HEK293 (cell line): ENCODE results near the gene TBC1D5.
"Not testable (repeated sequence)": the region's sequence is repeated elsewhere in the genome, so short reads cannot be mapped to it uniquely, and the experiment has no call there.

Experiments used
- CTCF ChIA-PET: fragments of 350-600 bp; formaldehyde crosslinking; extraction: SDS; loops from one replicate; lab custom pipeline; 2021; ENCODE audit warnings: antibody characterized with exemption; lab: Yijun Ruan, JAX
- POLR2A ChIA-PET: fragments of 300-600 bp; formaldehyde crosslinking; extraction: SDS; loops from one replicate; lab custom pipeline; 2020; ENCODE audit warnings: antibody characterized with exemption, inconsistent platforms; lab: Yijun Ruan, JAX
- H3K27ac ChIP-seq: fragments of 200-500 bp; sonication (Bioruptor generic); 2 replicates; pipeline ENCODE4 v1.5.1; 2014; ENCODE audit warnings: low read depth, low read length, control low read depth, inconsistent platforms; ENCODE audit errors: extremely low read depth
- H3K36me3 ChIP-seq, 2 experiments: fragments of 200-500 bp in 1 of 2; sonication (Bioruptor generic) in 1 of 2; 1 replicate in 1 of 2; 2 replicates in 1 of 2; pipeline ENCODE4 v1.5.1; 2014 to 2017; ENCODE audit warnings: inconsistent platforms in 2 of 2, low read length in 2 of 2; ENCODE audit not compliant: control insufficient read depth in 2 of 2, insufficient read depth in 1 of 2
- H3K4me1 ChIP-seq: fragments of 200-500 bp; sonication (Bioruptor generic); 2 replicates; pipeline ENCODE4 v1.5.1; 2014; ENCODE audit warnings: mild to moderate bottlenecking, low read length, inconsistent platforms; ENCODE audit not compliant: control insufficient read depth, insufficient read depth
- H3K4me3 ChIP-seq: 2 replicates; pipeline ENCODE4 v1.5.1; 2011; ENCODE audit warnings: low read depth, mild to moderate bottlenecking, control low read depth, low read length, moderate library complexity
- H3K9me3 ChIP-seq: fragments of 200-500 bp; sonication (Bioruptor generic); 2 replicates; pipeline ENCODE4 v1.5.1; 2014; ENCODE audit warnings: low read depth, low read length, inconsistent platforms; ENCODE audit not compliant: control insufficient read depth, insufficient read depth
- ATF2 ChIP-seq: fragments of 450-650 bp; formaldehyde crosslinking; IDR thresholded peaks from 2 replicates; pipeline ENCODE4 v1.5.1; 2016; ENCODE audit warnings: missing biosample characterization, missing genetic modification characterization, low read depth
- GLI4 ChIP-seq: fragments of 450-650 bp; formaldehyde crosslinking; IDR thresholded peaks from 2 replicates; pipeline ENCODE4 v1.5.1; 2016; ENCODE audit warnings: missing biosample characterization, missing genetic modification characterization
- KLF1 ChIP-seq: fragments of 450-650 bp; formaldehyde crosslinking; IDR thresholded peaks from 2 replicates; pipeline ENCODE4 v1.5.1; 2016; ENCODE audit warnings: missing biosample characterization, missing genetic modification characterization
- KLF9 ChIP-seq: fragments of 450-650 bp; formaldehyde crosslinking; IDR thresholded peaks from 2 replicates; pipeline ENCODE4 v1.5.1; 2016; ENCODE audit warnings: missing biosample characterization, missing genetic modification characterization, low read depth
- MZF1 ChIP-seq: fragments of 450-650 bp; formaldehyde crosslinking; IDR thresholded peaks from 2 replicates; pipeline ENCODE4 v1.5.1; 2017; ENCODE audit warnings: missing biosample characterization, missing genetic modification characterization, borderline replicate concordance
- ZBTB44 ChIP-seq: fragments of 450-650 bp; IDR thresholded peaks from 2 replicates; pipeline ENCODE4 v1.5.1; 2018; ENCODE audit warnings: missing biosample characterization, mild to moderate bottlenecking, missing genetic modification characterization
- ZNF133 ChIP-seq: fragments of 450-650 bp; formaldehyde crosslinking; IDR thresholded peaks from 2 replicates; pipeline ENCODE4 v1.5.1; 2016; ENCODE audit warnings: missing biosample characterization, missing genetic modification characterization
- ZNF146 ChIP-seq: fragments of 450-650 bp; formaldehyde crosslinking; IDR thresholded peaks from 2 replicates; pipeline ENCODE4 v1.5.1; 2016; ENCODE audit warnings: missing biosample characterization, missing genetic modification characterization
- ZNF174 ChIP-seq: fragments of 450-650 bp; formaldehyde crosslinking; IDR thresholded peaks from 2 replicates; pipeline ENCODE4 v1.5.0; 2017; ENCODE audit warnings: missing biosample characterization, mild to moderate bottlenecking, missing genetic modification characterization
- ZNF2 ChIP-seq: fragments of 450-650 bp; formaldehyde crosslinking; IDR thresholded peaks from 2 replicates; pipeline ENCODE4 v1.5.1; 2016; ENCODE audit warnings: missing biosample characterization, missing genetic modification characterization
- ZNF24 ChIP-seq: fragments of 450-650 bp; formaldehyde crosslinking; IDR thresholded peaks from 2 replicates; pipeline ENCODE4 v1.5.1; 2016; ENCODE audit warnings: missing biosample characterization, missing genetic modification characterization
- ZNF416 ChIP-seq: fragments of 450-650 bp; formaldehyde crosslinking; IDR thresholded peaks from 2 replicates; pipeline ENCODE4 v1.5.1; 2016; ENCODE audit warnings: missing biosample characterization, missing genetic modification characterization
- ZNF530 ChIP-seq: fragments of 450-650 bp; formaldehyde crosslinking; IDR thresholded peaks from 2 replicates; pipeline ENCODE4 v1.5.1; 2016; ENCODE audit warnings: low read depth, missing biosample characterization, missing genetic modification characterization
- ZNF561 ChIP-seq: fragments of 450-650 bp; IDR thresholded peaks from 2 replicates; pipeline ENCODE4 v1.5.1; 2018; ENCODE audit warnings: missing biosample characterization, missing genetic modification characterization, borderline replicate concordance
- ZNF610 ChIP-seq: fragments of 450-650 bp; formaldehyde crosslinking; IDR thresholded peaks from 2 replicates; pipeline ENCODE4 v1.5.1; 2016; ENCODE audit warnings: missing biosample characterization, missing genetic modification characterization, borderline replicate concordance
- ZNF629 ChIP-seq: fragments of 450-650 bp; formaldehyde crosslinking; IDR thresholded peaks from 2 replicates; pipeline ENCODE4 v1.5.1; 2017; ENCODE audit warnings: missing biosample characterization, missing genetic modification characterization
- ZNF677 ChIP-seq: fragments of 450-650 bp; IDR thresholded peaks from 2 replicates; pipeline ENCODE4 v1.5.0; 2018; ENCODE audit warnings: missing biosample characterization, mild to moderate bottlenecking, missing genetic modification characterization, moderate library complexity
- ZNF704 ChIP-seq: fragments of 450-650 bp; formaldehyde crosslinking; IDR thresholded peaks from 2 replicates; pipeline ENCODE4 v1.5.1; 2016; ENCODE audit warnings: missing biosample characterization, missing genetic modification characterization
- ZNF747 ChIP-seq: fragments of 450-650 bp; formaldehyde crosslinking; IDR thresholded peaks from 2 replicates; pipeline ENCODE4 v1.5.1; 2016; ENCODE audit warnings: missing biosample characterization, missing genetic modification characterization
- ZNF791 ChIP-seq: fragments of 450-650 bp; formaldehyde crosslinking; IDR thresholded peaks from 2 replicates; pipeline ENCODE4 v1.5.1; 2016; ENCODE audit warnings: missing biosample characterization, missing genetic modification characterization
- ZSCAN30 ChIP-seq: fragments of 450-650 bp; IDR thresholded peaks from 2 replicates; pipeline ENCODE4 v1.5.1; 2018; ENCODE audit warnings: missing biosample characterization, mild to moderate bottlenecking, missing genetic modification characterization, moderate library complexity
- TF ChIP-seq, protein P1 (sequence below): IDR thresholded peaks from 2 replicates; pipeline ENCODE4 v1.6.1; 2011; ENCODE audit warnings: mild to moderate bottlenecking, low read depth, low read length, borderline replicate concordance

TBC1D5 gene

GRCh38 chr3:17726313-17726712 is 16.1 kb downstream of the TBC1D5 start:
- peaks cover 4% of the 10 kb centered on the region; the same call in 1 of the 2 replicates for H3K4me1 ChIP-seq
- TF ChIP-seq ZNF530 (tag by site-specific recombination) (no peak), ZNF133 (tag by site-specific recombination) (peak; percentile 80)
- TF ChIP-seq, all 188 proteins: peak for 1
- H3K27ac ChIP-seq: no peak overlapping the region
- ChIA-PET POLR2A (no interaction called here), CTCF (no interaction called here)
- H3K9me3 ChIP-seq: no peaks in the 10 kb centered on the region
- H3K4me3 ChIP-seq: no peak overlapping the region
- peaks cover 3% of the 10 kb centered on the region in 2 experiments; a peak in 2 of 3 replicates for H3K36me3 ChIP-seq

- TF ChIP-seq ATF2 (0 out of 2 replicates have a peak, but pooled peaks have one; percentile 37), ZNF146 (tag by site-specific recombination) (peak; percentile 57)
- H3K4me1 ChIP-seq, H3K36me3 ChIP-seq, CTCF ChIA-PET, POLR2A ChIA-PET, H3K27ac ChIP-seq, H3K9me3 ChIP-seq, H3K4me3 ChIP-seq: not testable (repeated sequence)
These were observed 16.6 kb downstream of the TBC1D5 start for GRCh38 chr3:17725844-17726243.

GRCh38 chr3:17724948-17725347 is 17.5 kb downstream of the TBC1D5 start:
- Histone ChIP-seq H3K36me3 (peaks cover 3% of the 10 kb centered on the region in 2 experiments; a peak in 2 of 3 replicates), H3K27ac (no peak overlapping the region), H3K9me3 (no peaks in the 10 kb centered on the region), H3K4me1 (peaks cover 4% of the 10 kb centered on the region), H3K4me3 (no peak overlapping the region)
- no peak for TF ChIP-seq KLF9 (tag by site-specific recombination)
- TF ChIP-seq KLF1 (tag by site-specific recombination): no peak
- no peak for TF ChIP-seq ZNF747 (tag by site-specific recombination)
- TF ChIP-seq ZNF610 (tag by site-specific recombination): no peak
- no peak for TF ChIP-seq ZNF704 (tag by site-specific recombination)
- TF ChIP-seq ZNF677: no peak
- no peak for TF ChIP-seq ZBTB44 (tag by site-specific recombination)
- TF ChIP-seq ZNF174 (tag by site-specific recombination): no peak
- TF ChIP-seq ZNF416: no peak
- TF ChIP-seq, protein P1, sequence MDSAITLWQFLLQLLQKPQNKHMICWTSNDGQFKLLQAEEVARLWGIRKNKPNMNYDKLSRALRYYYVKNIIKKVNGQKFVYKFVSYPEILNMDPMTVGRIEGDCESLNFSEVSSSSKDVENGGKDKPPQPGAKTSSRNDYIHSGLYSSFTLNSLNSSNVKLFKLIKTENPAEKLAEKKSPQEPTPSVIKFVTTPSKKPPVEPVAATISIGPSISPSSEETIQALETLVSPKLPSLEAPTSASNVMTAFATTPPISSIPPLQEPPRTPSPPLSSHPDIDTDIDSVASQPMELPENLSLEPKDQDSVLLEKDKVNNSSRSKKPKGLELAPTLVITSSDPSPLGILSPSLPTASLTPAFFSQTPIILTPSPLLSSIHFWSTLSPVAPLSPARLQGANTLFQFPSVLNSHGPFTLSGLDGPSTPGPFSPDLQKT: no peak
- no peak for TF ChIP-seq ZNF629 (tag by site-specific recombination)
- no peak for TF ChIP-seq ZNF561 (tag by site-specific recombination)
- no peak for TF ChIP-seq MZF1 (tag by site-specific recombination)
- no peak for TF ChIP-seq ZNF2 (tag by site-specific recombination)
- TF ChIP-seq GLI4: no peak
- no peak for TF ChIP-seq ZNF791 (tag by site-specific recombination)
- no peak for TF ChIP-seq ZNF24 (tag by site-specific recombination)
- no peak for TF ChIP-seq ZSCAN30 (tag by site-specific recombination)
- ChIA-PET POLR2A (no interaction called here), CTCF (no interaction called here)
